ENCODE data around the gene SALL3.
"Not testable (repeated sequence)": the region's sequence is repeated elsewhere in the genome, so short reads cannot be mapped to it uniquely, and the experiment has no call there.

SALL3 gene

DNA sequence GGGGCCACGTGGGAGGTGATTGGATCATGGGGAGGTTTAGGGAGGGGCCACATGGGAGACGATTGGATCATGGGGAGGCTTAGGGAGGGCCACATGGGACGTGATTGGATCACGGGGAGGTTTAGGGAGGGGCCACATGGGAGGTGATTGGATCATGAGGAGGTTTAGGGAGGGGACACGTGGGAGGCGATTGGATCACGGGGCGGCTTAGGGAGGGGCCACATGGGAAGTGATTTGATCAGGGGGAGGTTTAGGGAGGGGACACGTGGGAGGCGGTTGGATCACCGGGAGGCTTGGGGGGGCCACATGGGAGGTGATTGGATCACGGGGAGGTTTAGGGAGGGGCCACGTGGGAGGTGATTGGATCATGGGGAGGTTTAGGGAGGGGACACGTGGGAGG, 22.5 kb upstream of the SALL3 start:
- TF ChIP-seq ZNF629 (tag by site-specific recombination; IDR thresholded peaks at IDR 0.05) (no peak), ZBTB1 (tag by site-specific recombination; IDR thresholded peaks at IDR 0.05) (no peak), HOXD13 (CRISPR knock-in tag; IDR thresholded peaks at IDR 0.05; ENCODE audit: borderline replicate concordance) (no peak), ZBTB17 (tag by site-specific recombination; IDR thresholded peaks at IDR 0.05) (no peak), ZSCAN30 (tag by site-specific recombination; IDR thresholded peaks at IDR 0.05) (no peak), ZNF792 (tag by site-specific recombination; IDR thresholded peaks at IDR 0.05) (no peak)
- TF ChIP-seq, protein P1, sequence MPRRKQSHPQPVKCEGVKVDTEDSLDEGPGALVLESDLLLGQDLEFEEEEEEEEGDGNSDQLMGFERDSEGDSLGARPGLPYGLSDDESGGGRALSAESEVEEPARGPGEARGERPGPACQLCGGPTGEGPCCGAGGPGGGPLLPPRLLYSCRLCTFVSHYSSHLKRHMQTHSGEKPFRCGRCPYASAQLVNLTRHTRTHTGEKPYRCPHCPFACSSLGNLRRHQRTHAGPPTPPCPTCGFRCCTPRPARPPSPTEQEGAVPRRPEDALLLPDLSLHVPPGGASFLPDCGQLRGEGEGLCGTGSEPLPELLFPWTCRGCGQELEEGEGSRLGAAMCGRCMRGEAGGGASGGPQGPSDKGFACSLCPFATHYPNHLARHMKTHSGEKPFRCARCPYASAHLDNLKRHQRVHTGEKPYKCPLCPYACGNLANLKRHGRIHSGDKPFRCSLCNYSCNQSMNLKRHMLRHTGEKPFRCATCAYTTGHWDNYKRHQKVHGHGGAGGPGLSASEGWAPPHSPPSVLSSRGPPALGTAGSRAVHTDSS (tag by site-specific recombination; IDR thresholded peaks at IDR 0.05), result no peak
- POLR2A ChIA-PET, result no interaction called here

DNA sequence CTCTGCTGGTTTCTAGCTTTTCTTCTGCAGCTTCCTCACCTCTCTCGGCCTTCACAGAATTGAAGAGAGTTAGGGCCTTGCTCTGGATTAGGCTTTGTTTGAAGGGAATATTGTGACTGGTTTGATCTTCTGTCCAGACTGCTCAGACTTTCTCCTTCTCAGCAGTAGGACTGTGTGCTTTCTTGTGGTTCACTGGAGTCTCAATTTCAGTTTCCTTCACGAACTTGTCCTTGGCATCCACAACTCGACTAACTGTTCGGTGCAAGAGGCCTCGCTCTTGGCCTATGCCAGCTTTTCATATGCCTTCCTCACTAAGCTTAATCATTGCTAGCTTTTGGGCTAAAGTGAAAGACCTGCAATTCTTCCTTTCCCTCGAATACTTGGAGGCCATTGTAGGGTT, 18.9 kb upstream of the SALL3 start:
- TF ChIP-seq ZNF658 (tag by site-specific recombination; IDR thresholded peaks at IDR 0.05), result no peak
- no peak for TF ChIP-seq ZNF394 (tag by site-specific recombination; IDR thresholded peaks at IDR 0.05; ENCODE audit: borderline replicate concordance)
- TF ChIP-seq ZNF549 (tag by site-specific recombination; IDR thresholded peaks at IDR 0.05), result no peak
- no peak for TF ChIP-seq ZNF433 (tag by site-specific recombination; IDR thresholded peaks at IDR 0.05; ENCODE audit: low read depth)
- no peak for TF ChIP-seq ZNF350 (tag by site-specific recombination; IDR thresholded peaks at IDR 0.05)
- no peak for TF ChIP-seq ZNF391 (tag by site-specific recombination; IDR thresholded peaks at IDR 0.05; ENCODE audit: borderline replicate concordance, low read depth)
- no peak for TF ChIP-seq KLF1 (tag by site-specific recombination; IDR thresholded peaks at IDR 0.05)
- TF ChIP-seq ZNF133 (tag by site-specific recombination; IDR thresholded peaks at IDR 0.05), result no peak
- no peak for TF ChIP-seq ZNF2 (tag by site-specific recombination; IDR thresholded peaks at IDR 0.05)
- no peaks in the 10 kb centered on the region for H3K4me1 ChIP-seq (ENCODE audit: control insufficient read depth, insufficient read depth, low read length)
- no peak overlapping the region for H3K4me3 ChIP-seq (ENCODE audit: low read depth, low read length)
- no peaks in the 10 kb centered on the region for H3K9me3 ChIP-seq (ENCODE audit: control insufficient read depth, insufficient read depth, low read depth, low read length)
- CTCF ChIA-PET, result no interaction called here
- no peaks in the 10 kb centered on the region for H3K36me3 ChIP-seq (ENCODE audit: control insufficient read depth in 2 of 2, insufficient read depth in 1 of 2, low read length in 2 of 2)
- POLR2A ChIA-PET, result no interaction called here
- H3K27ac ChIP-seq (ENCODE audit: extremely low read depth, low read depth, low read length), result no peak overlapping the region

More for the DNA sequence above, 22.5 kb upstream of the SALL3 start:
- CTCF ChIA-PET, result no interaction called here
- Histone ChIP-seq H3K36me3 (ENCODE audit: control insufficient read depth in 2 of 2, insufficient read depth in 1 of 2, low read length in 2 of 2) (no peaks in the 10 kb centered on the region), H3K27ac (ENCODE audit: extremely low read depth, low read depth, low read length) (no peak overlapping the region), H3K9me3 (ENCODE audit: control insufficient read depth, insufficient read depth, low read depth, low read length) (no peaks in the 10 kb centered on the region), H3K4me3 (ENCODE audit: low read depth, low read length) (no peak overlapping the region), H3K4me1 (ENCODE audit: control insufficient read depth, insufficient read depth, low read length) (no peaks in the 10 kb centered on the region)

DNA sequence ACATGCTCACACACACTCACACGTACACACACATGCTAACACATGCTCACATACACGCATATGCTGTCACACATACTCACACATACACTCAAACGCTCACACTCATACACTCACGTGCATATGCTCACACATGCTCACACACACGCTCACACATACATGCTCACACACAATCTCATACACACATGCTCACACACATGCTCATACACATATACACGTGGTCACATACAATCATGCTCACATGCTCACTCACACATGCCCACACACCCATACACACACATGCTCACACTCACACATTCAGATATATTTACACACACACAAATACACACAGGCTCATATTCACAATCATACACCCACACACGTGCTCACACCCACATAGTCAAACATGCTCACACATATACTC, 17.5 kb upstream of the SALL3 start:
- TF ChIP-seq ZBTB11 (tag by site-specific recombination; conservative IDR thresholded peaks at IDR 0.05; ENCODE audit: low read depth) (no peak), ZIC2 (tag by site-specific recombination; IDR thresholded peaks at IDR 0.05) (no peak), ZNF214 (tag by site-specific recombination; IDR thresholded peaks at IDR 0.05; ENCODE audit: borderline replicate concordance) (no peak), ZNF114 (tag by site-specific recombination; IDR thresholded peaks at IDR 0.05) (no peak), ZNF596 (tag by site-specific recombination; IDR thresholded peaks at IDR 0.05) (no peak), ZFP69B (tag by site-specific recombination; IDR thresholded peaks at IDR 0.05) (no peak), ZNF10 (tag by site-specific recombination; IDR thresholded peaks at IDR 0.05) (no peak), ZBTB44 (tag by site-specific recombination; IDR thresholded peaks at IDR 0.05) (no peak), ZNF121 (tag by site-specific recombination; IDR thresholded peaks at IDR 0.05) (no peak)
- Histone ChIP-seq H3K27ac (ENCODE audit: extremely low read depth, low read depth, low read length) (no peak overlapping the region), H3K4me3 (ENCODE audit: low read depth, low read length) (no peak overlapping the region), H3K9me3 (ENCODE audit: control insufficient read depth, insufficient read depth, low read depth, low read length) (no peaks in the 10 kb centered on the region), H3K36me3 (ENCODE audit: control insufficient read depth in 2 of 2, insufficient read depth in 1 of 2, low read length in 2 of 2) (no peaks in the 10 kb centered on the region), H3K4me1 (ENCODE audit: control insufficient read depth, insufficient read depth, low read length) (no peaks in the 10 kb centered on the region)
- ChIA-PET CTCF (no interaction called here), POLR2A (no interaction called here)

DNA sequence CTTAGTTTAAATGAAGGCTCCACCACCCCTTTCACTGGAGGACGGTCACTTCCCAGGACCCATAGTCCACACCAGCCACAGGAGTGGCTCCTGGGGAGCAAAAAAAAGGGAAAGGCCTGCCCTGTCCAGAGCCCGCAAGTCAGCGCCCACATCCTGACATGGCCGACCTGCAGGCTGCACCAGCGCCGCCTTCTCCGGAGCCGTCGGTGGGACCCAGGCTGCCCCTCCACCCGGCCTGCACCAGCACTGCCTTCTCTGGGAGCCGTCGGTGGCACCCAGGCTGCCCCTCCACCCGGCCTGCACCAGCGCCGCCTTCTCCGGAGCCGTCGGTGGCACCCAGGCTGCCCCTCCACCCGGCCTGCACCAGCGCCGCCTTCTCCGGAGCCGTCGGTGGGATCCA, 14.9 kb upstream of the SALL3 start:
- CTCF ChIA-PET, result interaction anchor here (0.6 kb wide), 1 partner anchor 84 kb away, joined by 3 read pairs; no protein-coding TSS in a partner anchor
- H3K36me3 ChIP-seq (ENCODE audit: control insufficient read depth in 2 of 2, insufficient read depth in 1 of 2, low read length in 2 of 2); POLR2A ChIA-PET: not testable (repeated sequence)

More for the DNA sequence above, 14.9 kb upstream of the SALL3 start:
- H3K4me1 ChIP-seq (ENCODE audit: control insufficient read depth, insufficient read depth, low read length); H3K27ac ChIP-seq (ENCODE audit: extremely low read depth, low read depth, low read length); H3K4me3 ChIP-seq (ENCODE audit: low read depth, low read length); H3K9me3 ChIP-seq (ENCODE audit: control insufficient read depth, insufficient read depth, low read depth, low read length): not testable (repeated sequence)
